Measurements from ENCODE around the gene CA9.
A peak's percentile ranks its signal among the peaks of the same experiment; 100 is the strongest.

The CA9 gene

DNA sequence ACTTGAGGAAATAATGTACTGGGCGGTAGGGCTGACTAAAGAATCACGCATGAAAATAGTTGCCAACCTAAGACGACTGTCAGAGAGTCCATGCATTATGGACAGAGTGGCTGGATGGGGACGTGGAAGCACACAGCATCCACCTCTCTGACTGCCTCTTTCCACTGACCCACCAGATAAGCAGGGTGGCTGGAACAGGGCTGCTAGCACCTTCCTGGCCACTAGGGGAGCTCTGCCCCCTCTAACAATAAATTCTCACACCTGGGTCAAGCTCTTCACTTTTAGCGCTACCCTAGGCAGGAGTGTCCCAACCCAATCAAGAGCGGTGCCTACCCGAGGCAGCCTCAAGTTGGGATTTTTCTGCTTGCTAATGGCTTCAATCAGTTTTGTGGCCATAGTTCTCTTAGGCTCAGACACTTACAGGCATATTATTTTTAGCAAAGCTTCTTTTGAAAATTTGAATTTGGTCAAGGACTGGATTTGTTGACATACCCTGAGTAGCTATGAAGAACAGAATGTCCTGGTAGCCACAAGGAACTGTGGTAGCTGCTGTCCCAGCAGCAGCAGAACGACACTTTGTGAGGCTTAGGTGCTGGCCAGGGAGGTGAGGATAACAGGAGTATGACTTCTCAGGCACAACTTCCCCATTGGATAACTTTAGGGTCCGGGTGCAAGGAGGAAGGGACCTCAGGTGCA lies 22.9 kb downstream of the CA9 start:
- Mint-ChIP-seq H3K36me3 (peaks cover 21% of the 10 kb centered on the region), H3K4me3 (no peak overlapping the region), H3K4me1 (peaks cover 4% of the 10 kb centered on the region), H3K27me3 (no peaks in the 10 kb centered on the region), H3K27ac (peak overlapping the region; percentile 50), H3K9me3 (no peaks in the 10 kb centered on the region)
- peak; percentile 66 for DNase-seq
- CTCF ChIA-PET: interaction anchor here (0.7 to 6.4 kb wide), 42 partner anchors 9 to 185 kb away, joined by 3 to 96 read pairs (median 5); partner anchors contain the start of genes ARHGEF39, CCDC107, CD72 and CREB3

DNA sequence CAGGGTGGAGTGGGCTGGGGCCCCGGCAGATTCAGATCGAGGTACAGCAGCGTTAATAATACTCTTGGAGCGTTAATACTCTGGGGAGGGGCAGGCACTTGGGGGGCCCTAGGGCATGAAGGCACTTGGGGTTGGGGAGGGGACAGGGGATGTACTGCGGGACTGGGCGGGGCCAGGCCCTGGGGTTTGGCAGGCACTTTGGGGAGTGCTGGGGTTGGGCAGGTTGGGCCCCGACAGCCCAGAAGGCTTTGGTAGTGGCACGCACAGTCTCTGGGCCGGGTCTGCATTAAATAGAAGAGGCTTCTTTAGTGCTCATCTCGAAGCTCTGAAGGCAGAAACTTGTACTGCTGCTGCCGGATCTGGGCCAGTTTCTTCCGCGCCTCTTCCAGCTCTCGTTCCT lies 23.8 kb downstream of the CA9 start:
- no peaks in the 10 kb centered on the region for H3K4me1 Mint-ChIP-seq
- H3K36me3 Mint-ChIP-seq: peaks cover 21% of the 10 kb centered on the region
- no peak for DNase-seq
- no peak overlapping the region for H3K27ac Mint-ChIP-seq
- no peak overlapping the region for H3K4me3 Mint-ChIP-seq
- no peaks in the 10 kb centered on the region for H3K9me3 Mint-ChIP-seq
- no peaks in the 10 kb centered on the region for H3K27me3 Mint-ChIP-seq
- CTCF ChIA-PET: interaction anchor here (1.2 to 6.4 kb wide), 18 partner anchors 9 to 136 kb away, joined by 3 to 96 read pairs (median 14); partner anchors contain the start of genes ARHGEF39, CCDC107, CREB3 and GBA2

- no peaks in the 10 kb centered on the region for H3K9me3 Mint-ChIP-seq
- CTCF ChIA-PET: interaction anchor here (1.4 to 6.4 kb wide), 10 partner anchors 9 to 107 kb away, joined by 3 to 96 read pairs (median 22); partner anchors contain the start of genes ARHGEF39, CCDC107, CREB3 and RMRP
- no peaks in the 10 kb centered on the region for H3K27me3 Mint-ChIP-seq
- no peak for DNase-seq
- no peak overlapping the region for H3K27ac Mint-ChIP-seq
- H3K4me1 Mint-ChIP-seq: no peaks in the 10 kb centered on the region
- H3K4me3 Mint-ChIP-seq: no peak overlapping the region
- peaks cover 26% of the 10 kb centered on the region for H3K36me3 Mint-ChIP-seq
Observed at GRCh38 chr9:35698231-35698630, 24.5 kb downstream of the CA9 start.

- peaks cover 42% of the 10 kb centered on the region for H3K36me3 Mint-ChIP-seq
- no peaks in the 10 kb centered on the region for H3K4me1 Mint-ChIP-seq
- H3K9me3 Mint-ChIP-seq: no peaks in the 10 kb centered on the region
- no peak overlapping the region for H3K27ac Mint-ChIP-seq
- H3K4me3 Mint-ChIP-seq: no peak overlapping the region
- no peak for DNase-seq
- no peaks in the 10 kb centered on the region for H3K27me3 Mint-ChIP-seq
- CTCF ChIA-PET: interaction anchor here (0.7 to 1.8 kb wide), 3 partner anchors 29 to 91 kb away, joined by 3 to 4 read pairs (median 4); no protein-coding TSS in a partner anchor
Observed at GRCh38 chr9:35700031-35700430, 26.3 kb downstream of the CA9 start.

GRCh38 chr9:35700942-35701341 lies 27.2 kb downstream of the CA9 start:
- H3K4me1 Mint-ChIP-seq: no peaks in the 10 kb centered on the region

DNA sequence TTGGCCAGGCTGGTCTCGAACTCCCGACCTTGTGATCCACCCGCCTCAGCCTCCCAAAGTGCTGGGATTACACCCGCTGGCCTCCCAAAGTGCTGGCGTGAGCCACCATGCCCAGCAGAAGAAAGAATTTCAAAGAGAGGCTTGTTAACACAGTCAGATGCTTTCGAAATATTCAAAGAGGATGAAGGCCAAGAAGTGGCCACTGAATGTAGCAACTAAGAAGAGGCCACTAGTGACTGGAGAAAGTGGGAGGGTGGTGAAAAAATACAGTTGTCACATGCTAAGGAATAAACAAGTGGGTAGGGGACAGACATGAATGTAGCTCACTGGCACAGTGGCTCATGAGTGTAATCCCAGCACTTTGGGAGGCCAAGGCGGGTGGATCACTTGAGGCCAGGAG lies 29.0 kb downstream of the CA9 start:
- no peaks in the 10 kb centered on the region for H3K4me1 Mint-ChIP-seq
- no peaks in the 10 kb centered on the region for H3K27me3 Mint-ChIP-seq
- DNase-seq: no peak
- H3K27ac Mint-ChIP-seq: no peak overlapping the region
- no peaks in the 10 kb centered on the region for H3K9me3 Mint-ChIP-seq
- peaks cover 45% of the 10 kb centered on the region for H3K36me3 Mint-ChIP-seq
- no peak overlapping the region for H3K4me3 Mint-ChIP-seq
- CTCF ChIA-PET: interaction anchor here (1.2 kb wide), 1 partner anchor 99 kb away, joined by 3 read pairs; no protein-coding TSS in a partner anchor

More at GRCh38 chr9:35700942-35701341, 27.2 kb downstream of the CA9 start:
- DNase-seq: no peak
- no peak overlapping the region for H3K4me3 Mint-ChIP-seq
- H3K27me3 Mint-ChIP-seq: no peaks in the 10 kb centered on the region
- CTCF ChIA-PET: interaction anchor here (0.6 to 1.8 kb wide), 4 partner anchors 26 to 82 kb away, joined by 3 to 4 read pairs (median 4); no protein-coding TSS in a partner anchor
- H3K9me3 Mint-ChIP-seq: no peaks in the 10 kb centered on the region
- peaks cover 45% of the 10 kb centered on the region for H3K36me3 Mint-ChIP-seq
- no peak overlapping the region for H3K27ac Mint-ChIP-seq

GRCh38 chr9:35703906-35704672 lies 30.4 kb downstream of the CA9 start:
- Mint-ChIP-seq H3K4me1 (no peaks in the 10 kb centered on the region), H3K27ac (no peak overlapping the region), H3K36me3 (peaks cover 54% of the 10 kb centered on the region), H3K27me3 (no peaks in the 10 kb centered on the region), H3K4me3 (no peak overlapping the region), H3K9me3 (no peaks in the 10 kb centered on the region)
- no peak for DNase-seq
- CTCF ChIA-PET: interaction anchor here (1.0 kb wide), 1 partner anchor 44 kb away, joined by 3 read pairs; no protein-coding TSS in a partner anchor

GRCh38 chr9:35705372-35705771 lies 31.6 kb downstream of the CA9 start:
- no peak for DNase-seq
- no peak overlapping the region for H3K4me3 Mint-ChIP-seq
- no peak overlapping the region for H3K27ac Mint-ChIP-seq
- no peaks in the 10 kb centered on the region for H3K9me3 Mint-ChIP-seq
- peaks cover 61% of the 10 kb centered on the region for H3K36me3 Mint-ChIP-seq
- H3K4me1 Mint-ChIP-seq: no peaks in the 10 kb centered on the region
- CTCF ChIA-PET: interaction anchor here (0.5 to 4.8 kb wide), 2 partner anchors 10 to 89 kb away, joined by 3 to 41 read pairs; no protein-coding TSS in a partner anchor
- no peaks in the 10 kb centered on the region for H3K27me3 Mint-ChIP-seq

- Mint-ChIP-seq H3K27me3 (no peaks in the 10 kb centered on the region), H3K9me3 (no peaks in the 10 kb centered on the region), H3K4me3 (no peak overlapping the region), H3K4me1 (no peaks in the 10 kb centered on the region), H3K27ac (no peak overlapping the region), H3K36me3 (peaks cover 66% of the 10 kb centered on the region)
- CTCF ChIA-PET: interaction anchor here (0.5 to 4.8 kb wide), 4 partner anchors 10 to 95 kb away, joined by 3 to 41 read pairs (median 4); partner anchors contain the start of genes CCDC107 and RMRP
- DNase-seq: no peak
Observed at GRCh38 chr9:35705836-35706430, 32.2 kb downstream of the CA9 start.

GRCh38 chr9:35706951-35707350 lies 33.2 kb downstream of the CA9 start:
- CTCF ChIA-PET: interaction anchor here (1.0 to 4.8 kb wide), 4 partner anchors 11 to 96 kb away, joined by 3 to 41 read pairs (median 6); partner anchors contain the start of genes CCDC107 and RMRP
- DNase-seq: no peak
- no peak overlapping the region for H3K27ac Mint-ChIP-seq
- H3K4me3 Mint-ChIP-seq: no peak overlapping the region
- peaks cover 76% of the 10 kb centered on the region for H3K36me3 Mint-ChIP-seq
- no peaks in the 10 kb centered on the region for H3K9me3 Mint-ChIP-seq
- H3K27me3 Mint-ChIP-seq: no peaks in the 10 kb centered on the region
- H3K4me1 Mint-ChIP-seq: no peaks in the 10 kb centered on the region

- Mint-ChIP-seq H3K27ac (no peak overlapping the region), H3K4me1 (no peaks in the 10 kb centered on the region), H3K36me3 (peaks cover 79% of the 10 kb centered on the region), H3K27me3 (no peaks in the 10 kb centered on the region), H3K4me3 (no peak overlapping the region), H3K9me3 (no peaks in the 10 kb centered on the region)
- CTCF ChIA-PET: interaction anchor here (1.4 to 4.8 kb wide), 3 partner anchors 12 to 97 kb away, joined by 5 to 41 read pairs (median 6); partner anchors contain the start of genes CCDC107 and RMRP
- no peak for DNase-seq
Observed at GRCh38 chr9:35708146-35708545, 34.4 kb downstream of the CA9 start.

DNA sequence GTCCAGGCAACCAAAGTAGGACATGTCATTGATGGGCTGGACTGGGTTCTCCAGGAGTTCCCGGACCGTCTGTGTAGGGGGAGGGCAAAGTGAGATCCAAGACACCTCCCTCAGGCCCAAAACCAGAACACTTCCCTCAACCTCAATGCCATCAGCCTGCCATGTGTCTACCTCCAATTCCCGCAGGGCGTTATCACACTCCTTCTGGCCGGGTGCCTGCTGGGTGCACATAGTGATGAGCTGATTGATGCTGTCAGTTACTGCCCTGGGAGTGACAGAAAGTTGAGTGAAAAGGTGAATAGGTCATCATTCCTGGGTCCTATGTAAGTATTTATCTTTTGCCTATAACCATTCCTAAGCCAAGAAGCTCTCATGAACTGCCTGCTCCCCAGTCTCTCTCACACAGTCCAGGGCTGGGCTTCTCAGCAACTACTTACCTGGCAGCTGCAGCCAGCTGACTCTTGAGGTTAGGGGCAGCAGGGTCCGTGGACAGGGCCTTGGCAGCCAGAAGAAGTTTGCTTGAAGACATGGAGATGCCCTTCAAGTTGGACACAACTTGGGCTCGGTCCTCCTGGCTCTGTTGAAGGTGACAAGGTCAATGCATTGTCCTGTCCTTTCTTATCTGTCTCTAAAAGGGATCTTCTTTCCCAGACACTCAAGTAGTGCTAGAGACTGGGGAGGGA lies 37.2 kb downstream of the CA9 start:
- peak overlapping the region; percentile 16 for H3K27ac Mint-ChIP-seq
- H3K4me1 Mint-ChIP-seq: no peaks in the 10 kb centered on the region
- CTCF ChIA-PET: interaction anchor here (1.0 to 6.7 kb wide), 2 partner anchors 14 to 107 kb away, joined by 3 to 31 read pairs; no protein-coding TSS in a partner anchor
- no peak for DNase-seq
- no peaks in the 10 kb centered on the region for H3K9me3 Mint-ChIP-seq
- H3K4me3 Mint-ChIP-seq: no peak overlapping the region
- H3K27me3 Mint-ChIP-seq: no peaks in the 10 kb centered on the region
- H3K36me3 Mint-ChIP-seq: peaks cover 81% of the 10 kb centered on the region
